ENCODE results near the gene MAN1B1. TPM values are rescaled to one million over a fixed set of nuclear protein-coding genes. Genes with fewer than 3 reads are reported as not detected.

Gene MAN1B1
- total and polyA plus RNA-seq, 2 donors (not counting 3 experiments of a cell fraction or from before 2014, with no cell fraction given): 75.3 to 83.3 TPM

DNA sequence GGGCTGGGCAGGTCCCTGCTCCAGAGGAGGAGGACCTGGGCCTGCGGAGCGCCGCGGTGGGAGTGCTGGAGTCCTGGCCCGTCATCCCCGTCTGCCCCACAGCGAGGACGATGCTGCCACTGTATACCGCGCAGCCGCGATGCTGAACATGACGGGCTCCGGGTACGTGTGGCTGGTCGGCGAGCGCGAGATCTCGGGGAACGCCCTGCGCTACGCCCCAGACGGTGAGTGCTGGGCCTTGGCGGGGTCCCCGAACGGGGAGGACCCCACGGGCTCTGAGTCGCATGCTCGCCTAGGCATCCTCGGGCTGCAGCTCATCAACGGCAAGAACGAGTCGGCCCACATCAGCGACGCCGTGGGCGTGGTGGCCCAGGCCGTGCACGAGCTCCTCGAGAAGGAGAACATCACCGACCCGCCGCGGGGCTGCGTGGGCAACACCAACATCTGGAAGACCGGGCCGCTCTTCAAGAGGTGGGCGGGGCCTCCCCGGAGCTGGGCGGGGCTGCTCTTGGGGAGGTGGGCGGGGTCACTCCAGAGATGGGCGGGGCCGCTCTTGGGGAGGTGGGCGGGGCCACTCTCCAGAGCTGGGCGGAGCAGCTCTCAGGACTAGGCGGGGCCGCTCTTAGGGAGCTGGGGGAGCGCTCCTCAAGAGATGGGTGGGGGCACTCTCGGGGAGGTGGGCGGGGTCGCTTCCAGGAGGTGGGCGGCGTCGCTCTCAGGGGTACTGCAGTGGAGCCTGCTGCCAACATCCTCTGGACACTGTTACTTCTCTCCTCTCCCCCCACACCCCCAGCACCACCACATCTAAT lies 70.0 kb downstream of the MAN1B1 start:
- TF ChIP-seq EZH2 (IDR thresholded peaks at IDR 0.05; ENCODE audit: borderline replicate concordance, low read depth, low read length, severe bottlenecking) (peak; percentile 59), GATA2 (IDR thresholded peaks at IDR 0.05; ENCODE audit: insufficient read depth, insufficient read length, low read depth, low read length) (no peak)
- CTCF ChIA-PET: interaction anchor here (0.7 to 2.1 kb wide), 6 partner anchors 10 to 78 kb away, joined by 3 to 5 read pairs (median 3); partner anchors contain the start of genes ANAPC2, RNF224 and SSNA1
- Histone ChIP-seq H3K27ac (ENCODE audit: insufficient read depth, low read depth, low read length) (no peak overlapping the region), H3K4me2 (ENCODE audit: insufficient read depth, low read length) (no peak overlapping the region), H3K4me3 (replicated peaks in 1 of 3; ENCODE audit: insufficient read depth in 1 of 3, low read depth in 1 of 3, low read length in 3 of 3) (no peak overlapping the region), H3K9me1 (replicated peaks; ENCODE audit: control insufficient read depth, extremely low read depth, insufficient read depth, low read length) (no peaks in the 10 kb centered on the region), H4K20me1 (replicated peaks; ENCODE audit: control insufficient read depth, extremely low read depth, insufficient read depth, low read length) (no peaks in the 10 kb centered on the region), H2AFZ (ENCODE audit: low read depth, low read length) (peak overlapping the region; percentile 44), H3K9me3 (replicated peaks; ENCODE audit: control insufficient read depth, insufficient read depth, low read length) (no peaks in the 10 kb centered on the region), H3K9ac (replicated peaks; ENCODE audit: extremely low read depth, insufficient read depth, low read length) (no peak overlapping the region), H3K36me3 (ENCODE audit: control insufficient read depth in 2 of 2, extremely low read depth in 1 of 2, insufficient read depth in 2 of 2, low read length in 2 of 2) (no peaks in the 10 kb centered on the region), H3K4me1 (ENCODE audit: control insufficient read depth, extremely low read depth, insufficient read depth, low read length) (no peaks in the 10 kb centered on the region), H3K79me2 (ENCODE audit: control insufficient read depth, insufficient read depth, low read length) (no peaks in the 10 kb centered on the region), H3K27me3 (ENCODE audit: control insufficient read depth in 2 of 2, insufficient read depth in 2 of 2, low read length in 2 of 2) (peaks cover 2 to 14% of the 10 kb centered on the region in 2 experiments)
- no peak for FAIRE-seq
- no TSS peak for BruUV-seq (replicated peaks)
- POLR2A ChIA-PET: interaction anchor here (0.6 to 1.3 kb wide), 3 partner anchors 84 to 146 kb away, joined by 4 to 6 read pairs (median 5); partner anchors contain the start of genes NRARP and TUBB4B
- DNase-seq (ENCODE audit: low read depth, low spot score): peak; percentile 21
- intact Hi-C loops (cut with micrococcal nuclease): no loop called here
- dilution Hi-C loops (cut with MboI; ENCODE audit: extremely low pct_ligation_motif_present, low sequenced_read_pairs): no loop called here

DNA sequence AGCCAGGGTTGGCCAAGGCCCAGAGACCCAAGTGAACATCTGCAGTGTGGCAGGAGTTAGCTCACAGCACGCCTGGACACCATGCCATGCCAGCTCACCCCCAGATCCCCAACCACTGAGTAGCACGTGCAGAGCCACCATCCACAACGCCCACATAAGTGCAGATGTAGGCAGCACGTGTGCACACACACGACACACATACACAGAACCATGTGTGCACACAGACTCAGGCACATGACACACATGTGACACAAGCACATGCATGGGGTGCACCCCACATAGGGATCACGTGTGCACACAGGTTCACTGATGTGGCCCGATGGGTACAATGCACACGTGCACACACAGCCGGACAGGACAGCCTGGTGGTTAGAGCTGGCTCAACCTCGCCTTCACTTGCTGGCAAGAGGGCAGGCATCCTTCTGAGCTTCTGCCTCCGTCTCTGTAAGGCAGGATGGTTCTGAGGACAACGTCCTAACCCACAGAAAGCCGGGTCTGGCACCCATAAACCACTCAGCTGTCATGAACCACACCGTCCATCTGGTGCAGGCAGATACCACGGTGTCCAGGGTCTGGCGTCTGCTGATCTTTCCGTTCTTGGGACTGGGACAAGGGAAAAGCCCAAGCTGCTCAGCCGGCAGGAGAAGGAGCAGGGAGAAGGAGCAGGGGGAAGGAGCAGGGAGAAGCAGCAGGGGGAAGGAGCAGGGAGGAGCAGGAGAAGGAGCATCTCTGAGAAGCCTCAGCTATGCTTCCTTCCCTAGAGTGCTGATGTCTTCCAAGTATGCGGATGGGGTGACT lies 71.0 kb downstream of the MAN1B1 start:
- H2AFZ ChIP-seq (ENCODE audit: low read depth, low read length): no peak overlapping the region
- CTCF ChIA-PET: interaction anchor here (1.1 to 2.1 kb wide), 4 partner anchors 9 to 77 kb away, joined by 3 to 5 read pairs (median 4); partner anchors contain the start of genes ANAPC2 and SSNA1
- POLR2A ChIA-PET: interaction anchor here (1.3 kb wide), 1 partner anchor 83 kb away, joined by 4 read pairs; the partner anchor contains the start of gene TUBB4B

More for the DNA sequence above, 71.0 kb downstream of the MAN1B1 start:
- Histone ChIP-seq H3K27me3 (ENCODE audit: control insufficient read depth in 2 of 2, insufficient read depth in 2 of 2, low read length in 2 of 2) (peaks cover 10 to 21% of the 10 kb centered on the region in 2 experiments), H3K9me1 (replicated peaks; ENCODE audit: control insufficient read depth, extremely low read depth, insufficient read depth, low read length) (no peaks in the 10 kb centered on the region), H3K27ac (ENCODE audit: insufficient read depth, low read depth, low read length) (no peak overlapping the region), H3K4me1 (ENCODE audit: control insufficient read depth, extremely low read depth, insufficient read depth, low read length) (no peaks in the 10 kb centered on the region), H3K36me3 (ENCODE audit: control insufficient read depth in 2 of 2, extremely low read depth in 1 of 2, insufficient read depth in 2 of 2, low read length in 2 of 2) (no peaks in the 10 kb centered on the region), H3K9ac (replicated peaks; ENCODE audit: extremely low read depth, insufficient read depth, low read length) (no peak overlapping the region), H3K4me2 (ENCODE audit: insufficient read depth, low read length) (no peak overlapping the region), H3K79me2 (ENCODE audit: control insufficient read depth, insufficient read depth, low read length) (no peaks in the 10 kb centered on the region), H3K9me3 (replicated peaks; ENCODE audit: control insufficient read depth, insufficient read depth, low read length) (no peaks in the 10 kb centered on the region), H3K4me3 (replicated peaks in 1 of 3; ENCODE audit: insufficient read depth in 1 of 3, low read depth in 1 of 3, low read length in 3 of 3) (no peak overlapping the region), H4K20me1 (replicated peaks; ENCODE audit: control insufficient read depth, extremely low read depth, insufficient read depth, low read length) (no peaks in the 10 kb centered on the region)
- no peak for FAIRE-seq
- TF ChIP-seq, protein P1, sequence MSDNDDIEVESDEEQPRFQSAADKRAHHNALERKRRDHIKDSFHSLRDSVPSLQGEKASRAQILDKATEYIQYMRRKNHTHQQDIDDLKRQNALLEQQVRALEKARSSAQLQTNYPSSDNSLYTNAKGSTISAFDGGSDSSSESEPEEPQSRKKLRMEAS (IDR thresholded peaks at IDR 0.05; ENCODE audit: insufficient read depth, insufficient read length): peak; percentile 74
- no peak for TF ChIP-seq GATA2 (IDR thresholded peaks at IDR 0.05; ENCODE audit: insufficient read depth, insufficient read length, low read depth, low read length)
- intact Hi-C loops (cut with micrococcal nuclease): no loop called here
- DNase-seq (ENCODE audit: low read depth, low spot score): no peak
- dilution Hi-C loops (cut with MboI; ENCODE audit: extremely low pct_ligation_motif_present, low sequenced_read_pairs): no loop called here
- BruUV-seq (replicated peaks): no TSS peak

All from endothelial cell of umbilical vein (primary cell).